ENCODE data around the gene TMTC3.

Gene TMTC3

DNA sequence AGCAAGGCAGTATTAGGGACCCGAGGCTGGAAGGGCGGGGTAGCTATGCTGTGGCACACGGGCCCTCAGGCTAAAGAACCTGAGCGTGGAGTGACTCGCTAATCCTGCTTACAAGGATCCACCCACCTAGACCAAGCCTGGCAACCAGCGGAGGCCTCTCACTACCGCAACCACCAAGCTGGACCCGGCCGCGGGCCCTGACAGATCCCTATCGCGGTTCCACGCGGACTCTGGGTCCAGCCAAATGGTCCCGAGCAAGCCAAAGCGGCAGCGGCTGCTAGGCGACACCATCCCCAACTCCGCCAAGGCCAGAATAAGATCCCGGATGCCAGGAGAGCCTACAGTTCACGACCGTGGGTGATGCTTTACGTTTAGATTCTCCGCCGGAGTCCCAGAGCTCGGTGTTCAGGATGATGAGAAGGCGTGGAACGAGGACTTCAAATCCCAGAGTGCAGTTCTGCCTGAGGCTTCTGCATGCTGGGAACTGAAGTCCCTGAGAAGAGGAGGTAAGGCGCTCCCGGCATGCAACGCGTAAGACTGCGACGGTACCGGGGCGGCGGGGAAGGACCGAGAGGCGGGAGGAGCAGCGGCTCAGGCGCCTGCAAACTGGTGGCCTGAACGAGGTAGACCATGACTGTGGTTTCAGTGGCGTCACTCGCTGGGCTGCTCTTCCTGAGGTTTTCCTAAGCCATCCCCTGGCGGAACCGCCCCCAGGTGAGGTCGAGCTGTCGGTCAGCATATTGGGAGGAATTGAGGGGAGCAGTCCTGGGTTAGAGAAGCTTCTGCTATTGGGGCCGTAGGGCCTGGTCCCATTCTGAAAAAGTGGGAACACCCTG is at the start of gene TMTC3, which contains the start of gene CEP290:
Gene TMTC3, plus strand, starts transcription at position 534 of the 836 bp plus-strand sequence. CDS start 6,009 bp downstream, outside the sequence.
Gene CEP290, minus strand, starts transcription at position 315 of the 836 bp plus-strand sequence. CDS start 781 bp downstream, outside the sequence.
- H3K9me3 ChIP-seq: no peaks in the 10 kb centered on the region
- peak; percentile 98 for DNase-seq
- peaks cover 0 to 5% (median 0%) of the 10 kb centered on the region in 3 donors for H3K36me3 ChIP-seq
- intact Hi-C loops (cut with DNase I; ENCODE audit: low total_unique reads): no loop called here
- no peaks in the 10 kb centered on the region for H3K27me3 ChIP-seq
- peak within 1 kb of the TSS; percentile 82 to 85 for H3K27ac ChIP-seq
- TF ChIP-seq, protein P1, sequence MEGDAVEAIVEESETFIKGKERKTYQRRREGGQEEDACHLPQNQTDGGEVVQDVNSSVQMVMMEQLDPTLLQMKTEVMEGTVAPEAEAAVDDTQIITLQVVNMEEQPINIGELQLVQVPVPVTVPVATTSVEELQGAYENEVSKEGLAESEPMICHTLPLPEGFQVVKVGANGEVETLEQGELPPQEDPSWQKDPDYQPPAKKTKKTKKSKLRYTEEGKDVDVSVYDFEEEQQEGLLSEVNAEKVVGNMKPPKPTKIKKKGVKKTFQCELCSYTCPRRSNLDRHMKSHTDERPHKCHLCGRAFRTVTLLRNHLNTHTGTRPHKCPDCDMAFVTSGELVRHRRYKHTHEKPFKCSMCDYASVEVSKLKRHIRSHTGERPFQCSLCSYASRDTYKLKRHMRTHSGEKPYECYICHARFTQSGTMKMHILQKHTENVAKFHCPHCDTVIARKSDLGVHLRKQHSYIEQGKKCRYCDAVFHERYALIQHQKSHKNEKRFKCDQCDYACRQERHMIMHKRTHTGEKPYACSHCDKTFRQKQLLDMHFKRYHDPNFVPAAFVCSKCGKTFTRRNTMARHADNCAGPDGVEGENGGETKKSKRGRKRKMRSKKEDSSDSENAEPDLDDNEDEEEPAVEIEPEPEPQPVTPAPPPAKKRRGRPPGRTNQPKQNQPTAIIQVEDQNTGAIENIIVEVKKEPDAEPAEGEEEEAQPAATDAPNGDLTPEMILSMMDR (IDR thresholded peaks at IDR 0.05): no peak
- H3K4me3 ChIP-seq: peak within 1 kb of the TSS; percentile 75 to 76
- peaks cover 0 to 19% (median 6%) of the 10 kb centered on the region in 4 donors for H3K4me1 ChIP-seq

DNA sequence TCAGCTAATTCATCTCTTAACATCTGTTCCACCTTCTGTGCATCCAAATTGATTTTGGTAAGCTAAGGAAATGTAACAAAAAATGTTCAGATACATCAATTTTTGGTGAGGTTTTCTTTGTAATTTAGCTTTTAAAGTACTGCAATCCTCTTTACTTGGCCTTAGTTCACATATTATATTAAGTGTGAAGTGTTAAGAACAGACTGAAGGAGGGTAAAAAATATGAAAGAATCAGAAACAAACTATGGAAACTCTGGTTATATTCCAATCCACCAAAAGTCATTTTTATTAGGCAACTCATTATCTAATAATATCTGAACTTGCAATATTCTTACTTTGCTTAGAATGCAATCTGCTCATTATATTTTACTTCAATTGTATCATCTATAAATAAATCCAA is 49.3 kb upstream of the TMTC3 start:
- H3K4me1 ChIP-seq: no peaks in the 10 kb centered on the region
- DNase-seq: no peak
- peaks cover 11 to 39% (median 30%) of the 10 kb centered on the region in 3 donors for H3K36me3 ChIP-seq
- no peak overlapping the region for H3K27ac ChIP-seq
- TF ChIP-seq, protein P1 (IDR thresholded peaks at IDR 0.05): no peak
- no peaks in the 10 kb centered on the region for H3K27me3 ChIP-seq
- no peak overlapping the region for H3K4me3 ChIP-seq
- H3K9me3 ChIP-seq: no peaks in the 10 kb centered on the region
- intact Hi-C loops (cut with DNase I; ENCODE audit: low total_unique reads): no loop called here

DNA sequence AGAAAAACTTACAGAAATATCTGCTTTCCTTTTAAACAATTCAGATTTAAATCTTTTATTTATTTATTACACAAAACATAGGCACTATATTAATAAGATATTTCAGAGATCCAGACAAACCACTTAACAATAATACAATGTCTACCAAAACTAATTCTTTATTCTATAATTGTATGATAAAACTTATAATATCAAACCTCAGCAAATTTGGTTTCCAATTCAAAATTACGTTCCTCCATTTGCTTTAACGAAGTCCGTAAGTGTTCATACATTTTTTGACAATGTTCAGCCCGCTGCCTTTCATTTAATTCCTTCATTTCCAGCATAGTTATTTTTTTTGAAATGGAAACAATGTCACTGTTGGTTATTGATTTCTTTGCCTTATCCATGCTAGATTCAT is 48.5 kb upstream of the TMTC3 start:
- H3K27ac ChIP-seq: no peak overlapping the region
- H3K27me3 ChIP-seq: no peaks in the 10 kb centered on the region
- no peaks in the 10 kb centered on the region for H3K4me1 ChIP-seq
- H3K9me3 ChIP-seq: no peaks in the 10 kb centered on the region
- no peak for DNase-seq
- no peak overlapping the region for H3K4me3 ChIP-seq
- TF ChIP-seq, protein P1 (IDR thresholded peaks at IDR 0.05): no peak
- intact Hi-C loops (cut with DNase I; ENCODE audit: low total_unique reads): no loop called here
- H3K36me3 ChIP-seq: peaks cover 19 to 37% (median 34%) of the 10 kb centered on the region in 3 donors

DNA sequence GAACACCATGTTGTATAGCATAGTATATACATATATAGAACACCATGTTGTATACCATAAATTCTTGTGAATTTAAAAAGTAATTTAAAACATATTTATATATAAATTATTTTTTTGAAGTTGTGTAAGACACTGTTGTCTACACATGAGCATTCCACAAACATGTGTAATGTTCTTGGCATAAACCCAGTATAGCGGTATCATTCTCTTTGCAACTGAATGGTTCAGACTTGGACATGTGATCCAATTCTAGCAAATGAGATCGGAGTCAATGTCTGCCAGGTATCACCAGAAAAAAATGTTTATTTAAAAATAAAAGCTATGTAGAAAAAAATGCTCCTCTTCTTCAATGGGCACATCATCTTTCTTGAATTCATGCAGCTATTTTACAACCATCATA is 34.1 kb upstream of the TMTC3 start:
- no peak overlapping the region for H3K4me3 ChIP-seq
- peaks cover 11 to 29% (median 17%) of the 10 kb centered on the region in 3 donors for H3K36me3 ChIP-seq
- H3K27me3 ChIP-seq: no peaks in the 10 kb centered on the region
- no peak for DNase-seq
- H3K27ac ChIP-seq: no peak overlapping the region
- TF ChIP-seq, protein P1 (IDR thresholded peaks at IDR 0.05): no peak
- intact Hi-C loops (cut with DNase I; ENCODE audit: low total_unique reads): loop anchor here (10.0 kb wide), 1 partner anchor 57 kb away; no protein-coding TSS in a partner anchor
- no peaks in the 10 kb centered on the region for H3K4me1 ChIP-seq
- no peaks in the 10 kb centered on the region for H3K9me3 ChIP-seq

DNA sequence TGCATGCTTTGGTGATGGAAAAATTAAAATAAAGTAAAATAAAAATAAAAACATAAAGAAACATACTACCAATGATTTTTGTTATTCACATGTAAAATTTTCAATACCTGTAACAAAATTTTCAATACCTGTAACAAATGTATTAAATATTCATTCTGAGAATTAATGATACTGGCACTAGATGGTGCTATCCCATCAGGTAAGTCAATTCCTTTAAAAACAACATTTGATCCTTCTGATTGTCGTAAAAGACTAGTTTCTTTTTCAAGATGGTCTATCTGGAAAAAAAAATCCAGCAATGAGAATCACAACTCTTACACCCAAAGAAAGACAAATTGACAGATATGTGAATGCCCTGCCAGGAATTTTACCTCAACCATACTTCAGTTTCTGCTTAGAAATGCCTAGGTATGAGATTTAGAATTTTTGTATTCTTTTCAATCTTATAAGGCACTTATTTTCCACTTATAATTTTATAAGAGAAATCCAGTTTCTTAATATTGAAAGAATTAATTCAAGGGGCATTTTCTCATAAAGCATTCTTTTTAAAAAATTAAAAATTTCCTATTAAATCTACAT is 30.9 kb upstream of the TMTC3 start:
- no peak overlapping the region for H3K27ac ChIP-seq
- H3K4me1 ChIP-seq: no peaks in the 10 kb centered on the region
- intact Hi-C loops (cut with DNase I; ENCODE audit: low total_unique reads): no loop called here
- peaks cover 11 to 25% (median 22%) of the 10 kb centered on the region in 3 donors for H3K36me3 ChIP-seq
- no peak for DNase-seq
- H3K4me3 ChIP-seq: no peak overlapping the region
- TF ChIP-seq, protein P1 (IDR thresholded peaks at IDR 0.05): peak in 1 of 2 experiments; percentile 26
- no peaks in the 10 kb centered on the region for H3K27me3 ChIP-seq
- H3K9me3 ChIP-seq: no peaks in the 10 kb centered on the region

All from tibial artery (tissue), 4 donors.